Panc1 (cell line): ENCODE measurements around the gene AP2B1. TPM values are rescaled to one million over a fixed set of nuclear protein-coding genes. Genes with fewer than 3 reads are reported as not detected.

Experiments
- ATAC-seq: fragments of 200-7000 bp; cut with Tn5 transposase; 2 replicates; pipeline ENCODE4 v1.9.1; 2020; ENCODE audit warnings: mild to moderate bottlenecking, moderate library complexity
- BruUV-seq: library from RNA; stranded (reverse); fragments of 400-500 nt; replicated peaks from 2 replicates; lab custom pipeline; 2021; lab: Mats Ljungman, UMichigan
- CTCF ChIA-PET: fragments of 300-600 bp; sonication (Branson Sonifier 250); formaldehyde crosslinking; loops from one replicate; lab custom pipeline; 2022; ENCODE audit warnings: antibody characterized with exemption; lab: Charles Lee
- POLR2A ChIA-PET: fragments of 300-600 bp; sonication (Branson Sonifier 250); formaldehyde crosslinking; loops from one replicate; lab custom pipeline; 2022; ENCODE audit warnings: antibody characterized with exemption; lab: Charles Lee
- DNase-seq: peaks from one replicate; pipeline ENCODE4 v3.0.0-alpha.2; 2010; ENCODE audit warnings: low read depth, low spot score
- H3K27ac ChIP-seq: 2 replicates; pipeline ENCODE4 v1.5.1; 2011; ENCODE audit warnings: mild to moderate bottlenecking, low read length, inconsistent platforms
- H3K27me3 ChIP-seq: fragments of 200-500 bp; sonication (Bioruptor generic); 2 replicates; pipeline ENCODE4 v1.6.0; 2014; ENCODE audit warnings: low read length, inconsistent platforms; ENCODE audit not compliant: control insufficient read depth, insufficient read depth
- H3K36me3 ChIP-seq: fragments of 200-500 bp; sonication (Bioruptor generic); 2 replicates; pipeline ENCODE4 v1.5.1; 2014; ENCODE audit warnings: inconsistent platforms, mild to moderate bottlenecking, low read length, moderate library complexity; ENCODE audit not compliant: control insufficient read depth, insufficient read depth
- H3K4me1 ChIP-seq: 2 replicates; pipeline ENCODE4 v1.5.1; 2011; ENCODE audit warnings: inconsistent platforms, mild to moderate bottlenecking, low read length, moderate library complexity; ENCODE audit not compliant: control insufficient read depth, insufficient read depth
- H3K4me3 ChIP-seq, 2 experiments: 2 replicates each; pipeline ENCODE4 v1.5.1; 2011 to 2012; ENCODE audit warnings: low read depth in 2 of 2, low read length in 2 of 2, mild to moderate bottlenecking in 2 of 2, inconsistent platforms in 1 of 2, moderate library complexity in 1 of 2
- H3K9me3 ChIP-seq: fragments of 200-500 bp; sonication (Bioruptor generic); 2 replicates; pipeline ENCODE4 v1.5.1; 2014; ENCODE audit warnings: low read depth, mild to moderate bottlenecking, inconsistent platforms, low read length, moderate library complexity; ENCODE audit not compliant: control insufficient read depth, insufficient read depth
- POLR2AphosphoS5 ChIP-seq: IDR thresholded peaks from 2 replicates; pipeline ENCODE4 v1.6.1; 2012; ENCODE audit warnings: mild to moderate bottlenecking, low read depth, low read length, moderate library complexity
- SIN3A ChIP-seq: IDR thresholded peaks from 2 replicates; pipeline ENCODE4 v1.6.1; 2012; ENCODE audit warnings: low read depth, mild to moderate bottlenecking, low read length, moderate library complexity, borderline replicate concordance; ENCODE audit not compliant: insufficient read depth
- TCF7L2 ChIP-seq: IDR thresholded peaks from 2 replicates; pipeline ENCODE4 v1.6.1; 2011; ENCODE audit warnings: mild to moderate bottlenecking, low read depth, low read length, inconsistent platforms
- in situ Hi-C: cut with HindIII; loops from 2 replicates; pipeline ENCODE4 v1.10.0; 2016; ENCODE audit warnings: low sequenced_read_pairs, low pct_unique_long_range_greater_than_20kb
- intact Hi-C: fragments of 100-400 bp; cut with micrococcal nuclease; formaldehyde crosslinking; loops from one replicate; pipeline ENCODE4 v1.10.0; 2022; ENCODE audit not compliant: unreplicated experiment
- total RNA-seq: library from RNA; stranded (reverse); gene quantifications from one replicate; pipeline ENCODE4 v1.2.1, GENCODE V29; 2021; ENCODE audit not compliant: unreplicated experiment
- TF ChIP-seq, protein P1 (sequence below), 2 experiments: IDR thresholded peaks; 2 replicates each; pipeline ENCODE4 v1.6.1; 2011 to 2012; ENCODE audit warnings: low read depth in 2 of 2, control low read depth in 1 of 2, low read length in 1 of 2, mild to moderate bottlenecking in 1 of 2, moderate library complexity in 1 of 2; ENCODE audit not compliant: insufficient read depth in 1 of 2
- TF ChIP-seq, protein P2 (sequence below): fragments of 450-650 bp; IDR thresholded peaks from 2 replicates; pipeline ENCODE4 v1.5.1; 2017; ENCODE audit warnings: mild to moderate bottlenecking

Gene AP2B1
- total RNA-seq, 1 experiment from 2014 or later = 446 TPM

DNA sequence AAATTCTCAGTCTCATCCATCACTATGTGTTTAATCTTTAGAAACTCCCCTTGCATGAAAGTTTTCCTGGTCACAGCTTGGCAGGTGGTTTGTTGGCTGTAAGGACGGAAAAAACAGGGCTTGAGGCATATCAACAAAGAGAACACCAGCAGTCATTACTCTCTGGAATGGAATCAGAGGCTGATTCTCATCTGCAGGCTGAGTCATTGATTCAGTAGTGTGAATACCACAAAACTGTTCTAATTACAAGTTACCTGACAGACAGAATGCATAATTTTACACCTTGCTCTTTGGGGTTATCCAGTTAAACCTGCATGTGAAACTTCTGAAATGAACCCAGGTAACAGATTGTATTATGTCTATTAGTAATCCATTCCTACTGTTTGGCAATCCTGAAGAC, 38.1 kb upstream of the AP2B1 start:
- no peak overlapping the region for H3K4me3 ChIP-seq
- ATAC-seq (no peak), DNase-seq (no peak)
- intact Hi-C loops = no loop called here
- ChIA-PET CTCF (no interaction called here), POLR2A (no interaction called here)
- no TSS peak for BruUV-seq
- in situ Hi-C loops = loop anchor here (25.0 kb wide), 2 partner anchors 237 to 362 kb away; partner anchors contain the start of gene SLC35G3
- TF ChIP-seq, protein P1, sequence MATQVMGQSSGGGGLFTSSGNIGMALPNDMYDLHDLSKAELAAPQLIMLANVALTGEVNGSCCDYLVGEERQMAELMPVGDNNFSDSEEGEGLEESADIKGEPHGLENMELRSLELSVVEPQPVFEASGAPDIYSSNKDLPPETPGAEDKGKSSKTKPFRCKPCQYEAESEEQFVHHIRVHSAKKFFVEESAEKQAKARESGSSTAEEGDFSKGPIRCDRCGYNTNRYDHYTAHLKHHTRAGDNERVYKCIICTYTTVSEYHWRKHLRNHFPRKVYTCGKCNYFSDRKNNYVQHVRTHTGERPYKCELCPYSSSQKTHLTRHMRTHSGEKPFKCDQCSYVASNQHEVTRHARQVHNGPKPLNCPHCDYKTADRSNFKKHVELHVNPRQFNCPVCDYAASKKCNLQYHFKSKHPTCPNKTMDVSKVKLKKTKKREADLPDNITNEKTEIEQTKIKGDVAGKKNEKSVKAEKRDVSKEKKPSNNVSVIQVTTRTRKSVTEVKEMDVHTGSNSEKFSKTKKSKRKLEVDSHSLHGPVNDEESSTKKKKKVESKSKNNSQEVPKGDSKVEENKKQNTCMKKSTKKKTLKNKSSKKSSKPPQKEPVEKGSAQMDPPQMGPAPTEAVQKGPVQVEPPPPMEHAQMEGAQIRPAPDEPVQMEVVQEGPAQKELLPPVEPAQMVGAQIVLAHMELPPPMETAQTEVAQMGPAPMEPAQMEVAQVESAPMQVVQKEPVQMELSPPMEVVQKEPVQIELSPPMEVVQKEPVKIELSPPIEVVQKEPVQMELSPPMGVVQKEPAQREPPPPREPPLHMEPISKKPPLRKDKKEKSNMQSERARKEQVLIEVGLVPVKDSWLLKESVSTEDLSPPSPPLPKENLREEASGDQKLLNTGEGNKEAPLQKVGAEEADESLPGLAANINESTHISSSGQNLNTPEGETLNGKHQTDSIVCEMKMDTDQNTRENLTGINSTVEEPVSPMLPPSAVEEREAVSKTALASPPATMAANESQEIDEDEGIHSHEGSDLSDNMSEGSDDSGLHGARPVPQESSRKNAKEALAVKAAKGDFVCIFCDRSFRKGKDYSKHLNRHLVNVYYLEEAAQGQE (IDR thresholded peaks at IDR 0.05; ENCODE audit: insufficient read depth in 1 of 2, low read depth in 2 of 2, low read length in 1 of 2) = no peak
- TF ChIP-seq TCF7L2 = no peak
- TF ChIP-seq, protein P2, sequence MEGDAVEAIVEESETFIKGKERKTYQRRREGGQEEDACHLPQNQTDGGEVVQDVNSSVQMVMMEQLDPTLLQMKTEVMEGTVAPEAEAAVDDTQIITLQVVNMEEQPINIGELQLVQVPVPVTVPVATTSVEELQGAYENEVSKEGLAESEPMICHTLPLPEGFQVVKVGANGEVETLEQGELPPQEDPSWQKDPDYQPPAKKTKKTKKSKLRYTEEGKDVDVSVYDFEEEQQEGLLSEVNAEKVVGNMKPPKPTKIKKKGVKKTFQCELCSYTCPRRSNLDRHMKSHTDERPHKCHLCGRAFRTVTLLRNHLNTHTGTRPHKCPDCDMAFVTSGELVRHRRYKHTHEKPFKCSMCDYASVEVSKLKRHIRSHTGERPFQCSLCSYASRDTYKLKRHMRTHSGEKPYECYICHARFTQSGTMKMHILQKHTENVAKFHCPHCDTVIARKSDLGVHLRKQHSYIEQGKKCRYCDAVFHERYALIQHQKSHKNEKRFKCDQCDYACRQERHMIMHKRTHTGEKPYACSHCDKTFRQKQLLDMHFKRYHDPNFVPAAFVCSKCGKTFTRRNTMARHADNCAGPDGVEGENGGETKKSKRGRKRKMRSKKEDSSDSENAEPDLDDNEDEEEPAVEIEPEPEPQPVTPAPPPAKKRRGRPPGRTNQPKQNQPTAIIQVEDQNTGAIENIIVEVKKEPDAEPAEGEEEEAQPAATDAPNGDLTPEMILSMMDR = no peak
- TF ChIP-seq SIN3A = no peak
- TF ChIP-seq POLR2AphosphoS5 = no peak
- H3K27ac ChIP-seq = no peak overlapping the region
- no peaks in the 10 kb centered on the region for H3K4me1 ChIP-seq
- H3K27me3 ChIP-seq = peaks cover 16% of the 10 kb centered on the region
- H3K9me3 ChIP-seq = no peaks in the 10 kb centered on the region
- no peaks in the 10 kb centered on the region for H3K36me3 ChIP-seq

DNA sequence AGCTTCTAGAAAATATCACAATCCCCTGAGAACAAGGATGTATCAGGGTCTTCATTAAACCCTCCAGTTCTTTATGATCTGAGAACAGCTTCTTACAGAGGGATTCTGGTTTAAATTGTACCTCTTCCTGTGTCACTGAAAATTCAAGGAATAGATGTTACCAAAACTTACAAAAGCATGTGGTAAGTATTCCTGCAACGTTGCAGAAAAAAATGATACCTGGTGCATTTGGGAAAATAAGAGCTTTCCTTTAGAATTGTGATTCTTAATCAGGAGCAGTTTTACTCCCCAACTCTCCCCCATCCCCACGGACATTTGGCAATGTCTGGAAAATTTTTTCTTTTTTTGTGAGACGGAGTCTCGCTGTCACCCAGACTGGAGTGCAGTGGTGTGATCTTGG, 33.8 kb upstream of the AP2B1 start:
- H3K27ac ChIP-seq = no peak overlapping the region
- ChIA-PET CTCF (no interaction called here), POLR2A (interaction anchor here (0.6 kb wide), 1 partner anchor 232 kb away, joined by 5 read pairs; no protein-coding TSS in a partner anchor)
- H3K4me1 ChIP-seq = no peaks in the 10 kb centered on the region
- DNase-seq = no peak
- H3K9me3 ChIP-seq = no peaks in the 10 kb centered on the region
- intact Hi-C loops (no loop called here), in situ Hi-C loops (no loop called here)
- no peak for TF ChIP-seq SIN3A
- no peak for TF ChIP-seq POLR2AphosphoS5
- TF ChIP-seq, protein P2 = no peak
- TF ChIP-seq, protein P1 (IDR thresholded peaks at IDR 0.05; ENCODE audit: insufficient read depth in 1 of 2, low read depth in 2 of 2, low read length in 1 of 2) = no peak
- no peak for TF ChIP-seq TCF7L2
- no peak overlapping the region for H3K4me3 ChIP-seq
- H3K36me3 ChIP-seq = no peaks in the 10 kb centered on the region
- BruUV-seq = no TSS peak
- H3K27me3 ChIP-seq = peaks cover 14% of the 10 kb centered on the region
- ATAC-seq = no peak
